HUDEP-2 (cell line): ENCODE measurements around the gene GSTK1.

ENCODE experiments used
- DNase-seq, 76 experiments: peaks; one replicate each; lab custom pipeline; 2025; ENCODE audit not compliant: unreplicated experiment in 76 of 76; lab: John Stamatoyannopoulos, UW

Gene GSTK1

DNA sequence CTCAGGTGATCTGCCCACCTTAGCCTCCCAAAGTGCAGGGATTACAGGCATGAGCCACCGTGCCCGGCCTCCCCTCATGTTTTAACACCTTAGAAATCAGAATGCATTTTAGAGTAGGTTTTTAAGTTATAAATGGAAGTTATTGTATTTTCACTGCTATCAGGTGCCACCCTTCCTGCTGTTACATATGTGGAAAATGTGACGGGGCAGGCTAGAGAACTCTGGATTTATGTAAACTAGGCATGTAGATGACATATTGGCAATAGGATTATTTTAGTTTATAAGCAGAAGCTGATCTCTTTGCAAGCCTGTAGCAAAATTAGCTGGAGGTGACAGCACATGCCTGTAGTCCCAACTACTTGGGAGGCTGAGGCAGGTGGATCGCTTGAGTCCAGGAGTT lies 27.1 kb downstream of the GSTK1 start:
- no peak for DNase-seq

DNA sequence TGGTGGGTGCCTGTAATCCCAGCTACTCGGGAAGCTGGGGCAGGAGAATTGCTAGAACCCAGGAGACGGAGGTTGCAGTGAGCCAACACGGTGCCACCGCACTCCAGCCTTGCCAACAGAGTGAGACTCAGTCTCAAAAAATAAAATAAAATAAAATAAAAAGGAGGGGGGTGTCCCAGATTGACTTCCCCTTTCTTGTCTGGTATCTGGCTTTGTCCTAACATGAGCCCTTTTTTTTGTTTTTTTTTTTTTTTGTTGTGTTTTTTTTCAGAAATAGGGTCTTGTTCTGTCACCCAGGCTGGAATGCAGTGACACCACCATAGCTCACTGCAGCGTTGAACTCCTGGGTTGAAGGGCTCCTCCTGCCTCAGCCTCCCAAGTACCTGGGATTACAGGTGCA lies 29.6 kb downstream of the GSTK1 start:
- DNase-seq, result no peak

GRCh38 chr7:143295870-143296269 lies 32.6 kb downstream of the GSTK1 start:
- DNase-seq, result no peak

DNA sequence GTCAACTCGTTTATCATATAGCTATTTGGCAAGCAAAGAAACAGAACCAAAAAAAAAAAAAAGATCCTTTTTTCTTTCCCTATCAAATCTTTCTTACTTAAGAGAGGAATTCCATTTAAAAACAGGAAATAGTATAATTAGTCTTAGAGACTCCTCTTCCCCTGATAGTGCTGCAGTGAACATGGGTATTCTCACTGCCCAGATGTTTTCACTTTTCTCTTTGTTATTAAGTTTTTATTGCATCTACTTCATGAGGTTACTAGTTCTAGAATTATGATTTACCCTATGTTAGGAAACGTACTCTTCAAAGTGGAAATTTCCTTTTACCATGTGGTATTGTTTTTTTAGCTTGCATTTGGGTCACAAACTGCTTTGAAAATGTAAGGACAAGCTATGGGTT lies 33.4 kb downstream of the GSTK1 start:
- no peak for DNase-seq

- no peak for DNase-seq
Measured at GRCh38 chr7:143299346-143299745, 36.1 kb downstream of the GSTK1 start.

DNA sequence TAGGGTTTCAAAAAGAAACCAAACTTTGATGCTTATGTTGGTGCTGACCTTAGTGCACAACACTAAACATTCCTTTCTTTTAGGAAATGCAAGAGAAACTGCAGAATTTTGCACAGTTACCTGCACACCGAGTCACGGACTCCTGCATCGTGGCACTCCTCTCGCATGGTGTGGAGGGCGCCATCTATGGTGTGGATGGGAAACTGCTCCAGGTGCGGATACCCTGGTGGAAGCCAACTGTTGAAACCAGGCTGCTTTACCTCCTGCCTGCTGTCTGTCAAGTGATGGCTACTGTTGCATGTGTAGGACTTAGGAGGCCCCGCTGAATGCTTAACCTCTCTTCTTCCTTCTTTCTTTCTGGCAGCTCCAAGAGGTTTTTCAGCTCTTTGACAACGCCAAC lies 36.6 kb downstream of the GSTK1 start:
- DNase-seq, result peak in 19 of 76 experiments; percentile 2 to 37 (median 9)

DNA sequence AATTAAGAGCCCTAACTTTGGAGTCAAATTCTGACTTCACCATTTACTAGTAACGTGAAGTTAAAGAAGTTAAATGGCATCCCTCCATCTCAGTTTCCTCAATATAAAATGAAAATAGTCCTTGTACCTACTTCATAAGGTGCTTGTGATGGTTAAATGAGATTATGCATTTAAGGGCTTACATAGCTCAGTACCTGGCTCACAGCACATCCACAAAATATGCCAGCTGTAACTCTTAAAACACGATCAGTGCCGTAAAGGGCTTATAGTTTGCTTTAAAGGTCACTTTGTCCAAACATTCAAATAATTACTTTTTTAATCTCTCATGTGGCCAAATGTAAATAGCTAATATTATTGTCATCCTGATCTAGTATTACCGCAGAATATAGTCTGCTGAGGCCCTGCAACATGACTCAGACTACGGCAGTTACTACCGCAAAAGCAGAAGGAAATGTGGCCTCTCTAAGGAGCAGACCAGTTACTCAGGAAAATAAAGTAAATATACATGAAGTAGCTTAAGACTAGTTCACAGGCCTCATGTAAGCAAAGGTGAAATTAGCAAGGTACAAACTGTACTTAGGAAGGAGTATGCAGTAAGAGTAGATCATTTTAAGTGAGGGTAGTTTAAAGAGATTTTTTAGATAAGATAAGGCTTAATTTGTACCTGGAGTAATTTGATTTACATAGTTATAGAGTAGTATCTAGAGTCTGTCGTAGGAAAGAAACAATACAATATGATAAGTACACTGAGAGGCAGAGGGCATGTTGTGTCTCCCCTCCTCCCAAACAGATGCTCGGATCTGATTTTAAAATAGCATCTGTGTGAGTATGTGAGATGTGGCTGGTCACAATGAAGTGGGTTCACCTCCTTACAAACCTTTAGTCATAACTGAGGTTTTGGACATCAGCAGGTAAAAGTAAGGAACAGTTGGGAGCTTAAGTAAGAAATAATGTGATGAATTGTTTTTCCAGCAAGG lies 38.0 kb downstream of the GSTK1 start:
- DNase-seq, result no peak

GRCh38 chr7:143303733-143304132 lies 40.5 kb downstream of the GSTK1 start:
- no peak for DNase-seq

DNA sequence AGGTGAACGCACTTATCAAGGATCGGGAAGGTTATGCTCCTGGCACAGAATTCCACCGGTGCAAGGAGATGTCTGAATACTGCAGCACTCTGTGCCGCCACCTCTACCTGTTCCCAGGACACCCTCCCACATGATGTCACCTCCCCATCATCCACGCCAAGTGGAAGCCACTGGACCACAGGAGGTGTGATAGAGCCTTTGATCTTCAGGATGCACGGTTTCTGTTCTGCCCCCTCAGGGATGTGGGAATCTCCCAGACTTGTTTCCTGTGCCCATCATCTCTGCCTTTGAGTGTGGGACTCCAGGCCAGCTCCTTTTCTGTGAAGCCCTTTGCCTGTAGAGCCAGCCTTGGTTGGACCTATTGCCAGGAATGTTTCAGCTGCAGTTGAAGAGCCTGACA lies 41.7 kb downstream of the GSTK1 start:
- no peak for DNase-seq

GRCh38 chr7:143305423-143306070 lies 42.3 kb downstream of the GSTK1 start:
- DNase-seq, result peak in 72 of 76 experiments; percentile 6 to 79 (median 52)

GRCh38 chr7:143308632-143309031 lies 45.4 kb downstream of the GSTK1 start:
- no peak for DNase-seq

- no peak for DNase-seq
Measured at GRCh38 chr7:143314127-143314526, 50.9 kb downstream of the GSTK1 start.

- DNase-seq, result no peak
Measured at GRCh38 chr7:143315776-143316175, 52.5 kb downstream of the GSTK1 start, which contains the start of gene CLCN1. Gene CLCN1 (plus strand): TSS chr7:143316111. CDS start chr7:143316213, 102 bp downstream.

DNA sequence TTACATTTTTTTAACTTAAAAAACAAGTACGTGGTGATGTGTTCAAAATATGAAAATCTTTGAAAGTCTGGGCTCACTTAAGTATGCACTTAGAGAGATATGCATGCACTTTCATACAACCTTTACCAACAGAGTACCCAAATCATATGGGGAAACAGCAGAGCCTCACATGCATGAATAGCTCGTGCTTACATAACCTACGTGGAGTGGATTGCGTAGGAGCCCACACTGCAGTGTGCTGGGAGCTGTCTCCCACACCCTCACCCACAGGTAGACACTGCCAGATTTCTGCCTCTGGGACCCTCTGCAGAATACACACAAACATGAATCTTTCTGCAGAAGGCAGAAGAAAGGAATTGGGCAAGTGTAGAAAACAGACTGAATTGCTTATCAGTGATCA lies 53.3 kb downstream of the GSTK1 start:
- DNase-seq, result no peak

DNA sequence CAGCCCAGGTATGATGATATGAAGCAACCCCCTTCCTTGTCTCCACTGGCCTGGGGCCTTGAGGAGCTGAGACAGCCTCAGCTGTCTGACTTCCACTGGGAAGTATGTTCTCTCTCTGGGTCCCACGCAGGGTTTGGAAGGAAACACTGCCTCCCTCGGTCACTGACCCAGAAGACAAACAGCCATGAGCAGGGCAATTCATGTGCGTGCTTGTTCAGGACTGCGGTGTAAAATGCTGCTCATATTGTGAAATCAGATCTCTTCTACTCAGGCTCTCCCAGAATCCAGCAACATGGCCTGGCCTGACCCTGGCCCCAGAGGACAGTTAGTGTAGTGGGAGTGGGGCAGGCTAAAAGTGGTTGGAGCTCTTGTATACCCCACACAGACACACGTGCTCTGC lies 55.4 kb downstream of the GSTK1 start:
- DNase-seq, result no peak
